ENCODE results near the gene GTPBP2.

GTPBP2 gene

GRCh38 chr6:43575105-43575771 lies 53.8 kb downstream of the GTPBP2 start:
- DNase-seq, result peak in 1 of 2 donors; percentile 6

GRCh38 chr6:43572015-43572414 lies 57.0 kb downstream of the GTPBP2 start:
- no peak for DNase-seq

GRCh38 chr6:43570876-43571441 lies 58.1 kb downstream of the GTPBP2 start:
- no peak for DNase-seq
